SK-N-SH treated with all-trans-retinoic acid at 6 μM for 48 hours (cell line): ENCODE data around the gene AP2S1.
"Not testable (repeated sequence)": the region's sequence is repeated elsewhere in the genome, so short reads cannot be mapped to it uniquely, and the experiment has no call there.

Source experiments
- PPARA ChIP-seq: fragments of 250-450 bp; sonication (Bioruptor Pico); IDR thresholded peaks from 2 replicates; pipeline ENCODE4 v1.5.0; 2020; ENCODE audit warnings: mild to moderate bottlenecking, borderline replicate concordance
- ZC3H10 ChIP-seq: fragments of 250-450 bp; sonication (Bioruptor Pico); IDR thresholded peaks from 2 replicates; pipeline ENCODE4 v1.5.1; 2021; ENCODE audit warnings: mild to moderate bottlenecking, moderate library complexity

- not testable (repeated sequence) for TF ChIP-seq ZC3H10, PPARA (CRISPR knock-in tag)
These were observed 20.5 kb upstream of the AP2S1 start for GRCh38 chr19:46871173-46871572.
